Anterior cingulate cortex (tissue), 58 donors: ENCODE data around the gene ZFP1.
"Not testable (repeated sequence)": the region's sequence is repeated elsewhere in the genome, so short reads cannot be mapped to it uniquely, and the experiment has no call there.

Experiments
- DNase-seq, 58 donors: peaks; one replicate each; lab custom pipeline; 2025; lab: John Stamatoyannopoulos, UW

The ZFP1 gene

GRCh38 chr16:75198135-75198600, 49.8 kb downstream of the ZFP1 start:
- no peak for DNase-seq

- DNase-seq = no peak
Measured at GRCh38 chr16:75202069-75202590, 53.8 kb downstream of the ZFP1 start.

GRCh38 chr16:75203096-75203495, 54.8 kb downstream of the ZFP1 start:
- no peak for DNase-seq

GRCh38 chr16:75203667-75204409, 55.5 kb downstream of the ZFP1 start:
- no peak for DNase-seq

GRCh38 chr16:75204410-75204758, 56.1 kb downstream of the ZFP1 start:
- no peak for DNase-seq

GRCh38 chr16:75204905-75205304, 56.6 kb downstream of the ZFP1 start:
- not testable (repeated sequence) for DNase-seq

GRCh38 chr16:75205438-75205837, 57.1 kb downstream of the ZFP1 start:
- not testable (repeated sequence) for DNase-seq

- not testable (repeated sequence) for DNase-seq
Measured at GRCh38 chr16:75205961-75206748, 57.8 kb downstream of the ZFP1 start.

- DNase-seq = no peak
Measured at GRCh38 chr16:75206749-75207451, 58.6 kb downstream of the ZFP1 start, which contains the start of gene CTRB2. Gene CTRB2 (minus strand): TSS chr16:75207161. CDS start chr16:75207141, 20 bp downstream.

GRCh38 chr16:75207831-75208230, 59.5 kb downstream of the ZFP1 start:
- DNase-seq = no peak

GRCh38 chr16:75208242-75208825, 60.0 kb downstream of the ZFP1 start:
- no peak for DNase-seq

GRCh38 chr16:75208861-75209505, 60.7 kb downstream of the ZFP1 start:
- no peak for DNase-seq

- not testable (repeated sequence) for DNase-seq
Measured at GRCh38 chr16:75209514-75209913, 61.2 kb downstream of the ZFP1 start.

GRCh38 chr16:75209944-75210343, 61.6 kb downstream of the ZFP1 start:
- DNase-seq = no peak

- not testable (repeated sequence) for DNase-seq
Measured at GRCh38 chr16:75211286-75211685, 63.0 kb downstream of the ZFP1 start.

GRCh38 chr16:75216127-75216526, 67.8 kb downstream of the ZFP1 start:
- DNase-seq = no peak

GRCh38 chr16:75216576-75216975, 68.3 kb downstream of the ZFP1 start:
- DNase-seq = no peak

- no peak for DNase-seq
Measured at GRCh38 chr16:75217389-75217851, 69.1 kb downstream of the ZFP1 start.

GRCh38 chr16:75218256-75219076, 70.1 kb downstream of the ZFP1 start, which contains the start of gene CTRB1:
Gene CTRB1 (plus strand): TSS chr16:75218988. CDS start chr16:75219008, 20 bp downstream.
- DNase-seq = peak in 33 of 58 donors; percentile 6 to 79 (median 40)
